CD4-positive, alpha-beta T cell treated with Interleukin-2 at 100 ng/mL for 4 hours (primary cell): ENCODE measurements around the gene CDC42.

ENCODE experiments used
- DNase-seq: peaks from one replicate; pipeline ENCODE4 v3.0.0-alpha.2; 2020; ENCODE audit warnings: low spot score

CDC42 gene

DNA sequence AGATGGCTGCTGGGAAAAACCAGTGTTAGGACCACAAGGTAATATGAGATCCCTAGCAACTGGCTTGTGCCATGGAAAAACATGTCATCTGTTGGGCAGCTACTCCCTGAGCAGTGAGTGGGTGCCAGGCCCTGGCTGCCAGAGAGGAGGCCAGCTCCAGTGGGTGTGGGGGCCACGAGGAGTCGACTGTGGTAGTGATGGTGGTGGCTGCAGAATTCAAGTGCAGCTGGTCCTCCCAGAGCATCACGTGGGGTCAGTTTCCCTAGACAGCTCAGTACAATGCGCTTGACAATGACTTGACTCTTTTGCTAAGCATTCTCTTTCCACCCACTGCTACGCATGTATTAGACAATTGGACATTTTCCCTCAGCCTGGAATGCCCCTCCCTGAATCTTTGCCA lies 14.5 kb upstream of the CDC42 start:
- no peak for DNase-seq

DNA sequence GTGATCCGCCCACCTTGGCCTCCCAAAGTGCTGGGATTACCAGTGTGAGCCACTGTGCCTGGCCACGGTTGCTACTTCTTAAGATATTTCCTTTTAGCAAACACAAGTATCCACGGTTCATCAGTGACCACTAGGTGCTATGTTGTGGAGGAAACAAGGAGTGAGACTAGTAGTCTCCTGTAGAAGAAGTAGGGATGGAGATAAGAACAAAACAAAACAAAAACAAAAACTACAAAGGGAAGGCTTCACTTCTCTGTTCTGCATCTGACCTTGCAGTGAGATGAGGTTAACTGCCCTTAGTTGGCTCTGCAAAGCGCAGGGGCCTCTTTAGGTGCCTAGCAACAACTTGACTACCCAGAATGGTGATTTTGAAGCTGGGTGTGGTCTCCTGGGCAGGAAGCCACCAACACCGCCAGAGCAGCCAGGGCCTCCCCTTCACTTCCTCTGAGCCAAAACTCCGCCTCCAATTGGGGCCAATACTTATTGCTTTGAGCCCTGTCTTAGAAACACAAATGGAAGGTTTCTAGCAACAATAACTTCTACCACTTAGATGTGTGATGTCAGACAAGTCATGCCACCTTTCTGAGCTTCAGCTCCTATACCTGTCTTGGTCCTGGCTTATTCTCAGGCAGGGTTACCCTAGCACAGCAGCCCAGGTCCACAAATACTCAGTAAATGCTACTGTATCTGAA lies 12.8 kb upstream of the CDC42 start:
- peak; percentile 97 for DNase-seq

DNA sequence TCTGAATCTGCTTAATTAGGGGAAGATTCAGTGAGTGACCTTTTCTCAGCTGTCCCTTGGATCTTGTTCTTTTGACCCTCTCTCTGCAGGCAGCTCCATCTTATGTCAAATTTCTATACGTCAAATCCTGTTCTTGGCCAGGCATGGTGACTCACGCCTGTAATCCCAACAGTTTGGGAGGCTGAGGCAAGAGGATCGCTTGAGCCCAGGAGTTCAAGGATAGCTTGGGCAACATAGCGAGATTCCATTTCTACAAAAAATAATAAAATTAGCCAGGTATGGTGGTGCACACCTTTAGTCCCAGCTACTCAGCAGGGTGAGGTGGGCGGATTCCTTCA lies 12.3 kb upstream of the CDC42 start:
- no peak for DNase-seq

DNA sequence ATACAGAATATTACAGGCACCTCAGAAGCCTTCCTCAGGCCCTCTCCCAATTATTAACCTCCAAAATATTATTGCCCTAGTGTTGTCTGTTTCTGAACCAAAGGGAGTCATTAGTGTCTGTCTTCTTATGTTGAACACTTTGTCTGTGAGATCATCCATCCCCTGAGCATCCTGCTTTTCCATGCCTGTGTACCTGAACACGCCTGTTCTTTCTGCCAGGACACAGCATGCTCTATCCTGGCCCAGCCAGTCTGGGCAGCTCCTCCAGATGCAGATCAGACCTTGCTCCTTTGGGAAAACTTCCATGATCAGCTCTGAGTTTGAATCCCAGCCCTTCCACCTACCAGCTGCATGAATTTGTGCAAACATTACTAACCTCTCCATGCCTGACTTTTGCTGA lies 11.0 kb upstream of the CDC42 start:
- DNase-seq: no peak

DNA sequence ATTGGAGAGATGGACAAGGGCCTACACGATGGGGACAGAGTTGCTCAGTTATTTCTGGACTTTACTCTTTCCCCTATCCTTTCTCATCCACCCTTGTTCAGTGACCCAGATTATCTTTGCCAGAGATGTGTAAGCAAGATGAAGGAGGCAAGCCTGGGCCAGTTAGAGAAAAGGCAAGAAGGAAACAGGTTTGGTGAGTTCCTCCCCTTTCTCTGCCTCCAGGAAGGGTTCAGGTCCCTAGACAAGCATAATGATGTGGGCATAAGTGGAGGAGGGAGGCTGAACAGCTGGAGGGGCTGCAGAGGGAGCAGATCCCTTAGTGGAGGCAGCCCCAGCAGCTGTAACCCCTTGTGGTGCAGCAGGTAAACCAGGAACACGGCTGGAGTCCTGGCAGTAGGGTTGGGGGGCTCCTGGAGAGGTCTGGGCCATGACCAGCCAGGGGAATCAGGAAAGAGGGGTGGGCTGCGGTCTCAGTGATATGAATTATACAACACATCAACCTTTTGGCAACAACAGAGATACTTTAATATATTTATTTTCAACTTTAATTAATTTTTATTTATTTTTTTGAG lies 9.2 kb upstream of the CDC42 start:
- DNase-seq: no peak

DNA sequence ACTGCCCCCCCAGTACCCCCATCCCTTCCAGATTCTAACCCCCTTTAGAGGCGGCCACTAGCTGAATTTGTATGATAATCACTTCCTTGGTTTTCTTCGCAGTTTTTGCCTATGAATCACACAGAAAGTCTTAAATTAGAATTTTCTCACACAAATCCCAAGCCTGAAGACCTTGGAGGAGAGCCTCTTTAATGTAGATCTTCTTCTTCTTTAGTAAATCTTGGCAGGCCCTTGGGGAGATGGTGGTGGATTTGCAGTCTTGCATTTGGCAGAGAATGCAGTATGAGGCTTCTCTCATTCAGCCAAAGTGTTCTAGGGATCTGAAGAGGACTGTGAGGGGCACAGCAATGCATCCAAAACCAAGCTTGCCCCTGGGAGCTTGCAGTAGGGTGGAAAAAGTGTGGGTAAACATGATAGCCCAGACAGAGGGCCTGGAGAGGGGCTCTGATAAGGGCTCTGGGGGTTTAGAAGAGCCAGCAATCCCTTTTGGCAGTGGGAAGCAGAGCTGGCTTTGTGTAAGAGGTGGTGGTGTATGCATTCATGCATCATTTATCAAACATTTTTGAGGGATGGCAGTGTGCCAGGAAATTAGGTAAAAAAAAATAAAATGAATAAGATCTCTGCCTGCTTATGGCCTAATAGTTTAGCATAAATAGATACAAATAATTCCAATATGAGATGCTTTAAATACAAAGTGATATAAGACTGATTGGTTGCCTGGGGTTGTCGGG lies 7.7 kb upstream of the CDC42 start:
- DNase-seq: peak; percentile 37

DNA sequence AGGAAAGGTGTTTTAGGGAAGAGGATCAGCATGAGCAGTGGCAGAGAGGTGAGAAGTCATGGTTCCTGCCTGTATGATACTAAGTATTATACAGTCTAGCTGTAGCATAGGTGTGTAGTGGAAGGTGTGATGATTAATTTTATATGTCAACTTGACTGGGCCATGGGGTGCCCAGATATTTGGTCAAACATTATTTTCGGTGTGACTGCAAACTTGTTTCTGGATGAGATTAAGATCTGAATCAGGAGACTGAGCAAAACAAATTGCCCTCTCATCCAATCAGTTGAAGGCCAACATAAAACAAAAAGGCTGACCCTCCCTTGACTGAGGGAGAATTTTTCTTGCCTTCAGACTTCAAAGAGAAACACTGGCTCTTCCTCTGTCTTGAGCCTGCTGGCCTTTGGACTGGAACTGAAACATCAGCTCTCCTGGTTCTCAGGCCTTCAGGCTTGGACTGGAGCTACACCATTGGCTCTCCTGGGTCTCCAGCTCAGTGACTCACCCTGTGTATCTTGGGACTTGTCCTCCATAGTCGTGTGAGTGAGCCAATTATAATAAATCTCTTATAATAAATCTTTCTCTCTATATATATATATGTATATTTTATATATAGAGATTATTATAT lies 6.8 kb upstream of the CDC42 start:
- DNase-seq: no peak

DNA sequence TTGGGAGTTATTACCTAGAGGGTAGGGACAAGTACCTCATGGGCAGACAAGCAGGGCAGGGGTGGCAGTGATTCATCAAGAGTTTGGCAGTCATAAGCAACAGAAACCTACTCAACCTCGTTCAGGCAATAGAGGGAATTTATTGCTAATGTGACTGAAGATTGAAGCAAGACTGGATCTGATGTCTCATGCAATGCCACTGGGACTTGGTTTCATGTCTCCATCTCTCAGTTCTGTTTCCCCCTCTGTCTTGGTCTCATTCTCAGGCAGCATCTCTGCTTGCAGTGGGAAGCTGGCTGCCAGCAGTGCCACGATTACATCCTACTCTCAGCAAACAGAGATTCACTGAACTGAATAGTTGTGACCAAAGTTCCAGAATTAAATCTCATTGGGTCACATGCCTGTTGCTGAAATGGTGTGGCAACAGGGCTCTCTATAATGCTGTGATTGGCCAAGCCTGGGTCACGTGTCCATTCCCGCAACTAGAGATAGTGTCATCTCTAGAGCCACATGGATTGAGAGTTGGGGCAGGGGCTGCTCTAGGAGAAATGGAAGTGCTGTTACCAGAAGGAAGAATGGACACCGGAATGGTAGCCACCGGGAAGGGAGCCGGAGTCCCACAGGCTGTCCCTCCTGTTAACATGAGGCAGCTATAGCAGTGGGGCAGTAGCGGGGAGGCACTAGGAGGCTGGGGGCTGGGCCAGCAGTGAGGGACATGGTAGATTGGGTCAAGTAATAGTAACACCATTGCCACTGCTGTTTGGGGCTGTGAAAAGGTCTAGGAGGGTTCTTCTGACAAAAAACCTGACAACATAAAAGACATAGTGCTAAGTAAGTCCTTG lies 3.9 kb upstream of the CDC42 start:
- DNase-seq: no peak

DNA sequence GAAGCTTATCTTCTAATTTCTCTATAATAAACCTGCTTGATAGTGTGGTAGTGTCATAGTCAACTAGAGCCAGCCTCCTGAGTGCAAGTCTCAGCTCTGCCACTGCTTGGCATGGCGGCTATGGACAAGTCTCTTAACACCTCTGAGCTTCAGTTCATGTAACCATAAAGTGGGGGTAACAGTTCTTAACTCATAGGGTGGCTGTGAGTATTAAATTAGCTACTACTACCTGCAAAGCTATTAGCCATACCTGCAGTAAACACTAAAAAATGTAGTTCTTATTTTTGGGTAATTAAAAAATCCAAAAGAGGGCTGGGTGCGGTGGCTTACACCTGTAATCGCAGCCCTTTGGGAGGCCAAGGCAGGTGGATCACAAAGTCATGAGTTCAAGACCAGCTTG lies 2.2 kb upstream of the CDC42 start:
- no peak for DNase-seq

DNA sequence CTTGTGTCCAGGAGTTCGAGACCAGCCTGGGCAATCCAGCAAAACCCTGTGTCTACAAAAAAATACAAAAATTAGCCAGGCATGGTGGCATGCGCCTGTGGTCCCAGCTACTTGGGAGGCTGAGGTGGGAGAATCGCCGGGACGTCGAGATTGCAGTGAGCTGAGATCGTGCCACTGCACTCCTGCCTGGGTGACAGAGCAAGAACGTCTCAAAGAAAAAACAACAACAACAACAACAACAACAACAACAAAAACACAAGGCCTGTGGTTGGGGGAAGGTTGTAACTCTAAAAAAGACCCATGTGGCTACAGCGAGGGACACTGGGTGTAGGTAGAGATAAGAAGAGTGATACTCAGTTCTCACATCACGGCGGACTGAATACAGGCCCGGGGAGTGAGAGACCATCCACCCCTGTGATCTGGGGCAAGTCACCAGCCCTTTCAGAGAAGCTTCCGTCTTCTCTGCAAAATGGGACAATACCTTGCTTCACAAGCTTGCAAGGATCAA lies 848 bp upstream of the CDC42 start:
- no peak for DNase-seq

DNA sequence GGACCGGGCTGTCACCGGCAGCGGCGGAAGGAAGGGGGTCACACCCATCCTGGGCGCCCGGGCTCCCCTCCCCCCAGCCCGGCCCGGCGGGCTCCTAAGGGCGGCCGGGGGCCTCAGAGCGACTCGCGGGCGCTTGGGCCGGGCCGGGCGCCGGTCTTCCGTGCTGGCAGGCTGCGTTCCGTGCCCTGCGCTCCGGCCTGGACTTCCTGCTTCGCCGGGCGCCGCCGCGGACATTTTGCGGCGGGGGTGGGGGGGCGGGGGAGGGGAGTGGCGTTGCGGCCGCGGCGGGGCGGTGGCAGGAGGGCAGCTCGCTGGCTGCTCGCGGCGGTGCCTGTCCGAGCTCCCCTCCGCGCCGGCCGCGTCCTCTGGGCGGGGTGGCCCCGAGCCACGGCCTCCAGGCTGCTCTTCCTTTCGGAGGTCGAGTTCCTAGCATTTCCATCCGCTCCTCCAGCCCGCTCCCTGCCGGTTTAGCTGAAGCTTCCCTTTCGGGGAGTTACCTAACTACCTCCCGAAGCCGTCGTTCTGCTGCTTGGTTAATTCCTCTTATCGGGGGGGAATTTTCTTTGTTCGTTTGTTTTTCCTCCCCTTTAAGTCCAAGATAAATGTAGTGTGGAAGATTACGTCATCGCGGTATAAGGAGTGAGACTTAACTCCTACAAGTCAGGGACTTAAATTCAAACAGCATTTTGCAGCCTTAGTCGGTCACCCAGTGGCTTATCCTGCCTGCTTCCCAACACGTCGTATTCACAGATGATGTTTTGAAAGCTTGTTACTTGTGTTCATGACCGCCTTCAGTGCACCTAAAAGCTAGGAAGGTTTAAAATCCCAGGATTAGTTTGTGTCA lies 730 bp downstream of the CDC42 start:
- peak; percentile 67 for DNase-seq

DNA sequence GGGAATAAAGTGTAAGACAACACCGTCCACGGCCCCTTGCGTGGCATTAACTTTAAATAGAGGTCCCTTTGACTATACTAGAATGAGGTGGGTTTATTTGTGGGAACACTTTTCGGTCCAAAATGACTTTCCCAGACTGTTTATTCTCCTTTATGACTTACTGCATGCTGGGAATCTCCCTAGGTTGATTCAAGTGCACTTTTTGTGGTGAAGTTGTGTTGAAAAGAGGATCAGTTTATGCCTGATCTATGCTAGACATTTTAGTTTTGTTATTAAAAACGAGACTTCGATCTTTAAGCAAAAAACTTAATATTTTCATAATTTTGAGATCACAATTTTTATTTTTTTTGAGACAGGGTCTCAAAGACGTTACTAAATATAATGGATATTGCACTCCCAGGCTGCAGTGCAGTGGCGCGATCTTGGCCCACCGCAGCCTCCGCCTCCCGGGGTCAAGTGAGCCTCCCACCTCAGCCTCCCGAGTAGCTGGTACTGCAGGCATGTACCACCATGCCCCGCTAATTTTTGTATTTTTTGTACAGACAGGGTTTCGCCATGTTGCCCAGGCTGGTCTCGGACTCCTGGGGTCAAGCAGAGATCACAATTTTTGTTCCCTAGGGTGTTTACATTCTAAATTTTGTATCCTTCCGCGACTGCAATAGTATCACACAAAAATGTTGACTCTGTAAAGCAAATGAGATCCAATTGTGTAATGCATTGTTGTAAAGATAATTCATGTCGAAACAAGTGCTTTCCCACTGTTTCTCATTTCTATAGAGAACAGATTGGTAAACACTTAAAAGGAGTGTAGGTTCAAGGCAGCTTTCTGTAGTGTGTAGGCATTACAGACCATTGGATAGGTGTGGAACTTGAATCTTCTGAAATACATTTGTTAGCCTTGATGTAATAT lies 1.6 kb downstream of the CDC42 start:
- peak; percentile 17 for DNase-seq

DNA sequence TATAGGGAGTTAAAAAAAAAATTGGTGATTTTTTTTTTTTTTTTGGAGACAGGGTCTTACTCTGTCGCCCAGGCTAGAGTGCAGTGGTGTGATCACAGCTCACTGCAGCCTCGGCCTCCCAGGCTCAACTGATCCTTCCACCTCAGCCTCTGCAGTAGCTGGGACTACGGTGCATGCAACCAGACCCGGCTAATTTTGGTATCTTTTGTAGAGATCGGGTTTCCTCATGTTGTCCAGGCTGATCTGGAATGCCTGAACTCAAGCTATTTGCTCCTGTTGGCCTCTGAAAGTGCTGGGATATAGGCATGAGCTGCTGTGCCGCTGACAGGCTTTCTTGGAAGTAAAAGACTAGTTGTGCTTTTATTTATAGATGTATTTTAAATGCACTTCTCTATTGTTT lies 3.0 kb downstream of the CDC42 start:
- no peak for DNase-seq

DNA sequence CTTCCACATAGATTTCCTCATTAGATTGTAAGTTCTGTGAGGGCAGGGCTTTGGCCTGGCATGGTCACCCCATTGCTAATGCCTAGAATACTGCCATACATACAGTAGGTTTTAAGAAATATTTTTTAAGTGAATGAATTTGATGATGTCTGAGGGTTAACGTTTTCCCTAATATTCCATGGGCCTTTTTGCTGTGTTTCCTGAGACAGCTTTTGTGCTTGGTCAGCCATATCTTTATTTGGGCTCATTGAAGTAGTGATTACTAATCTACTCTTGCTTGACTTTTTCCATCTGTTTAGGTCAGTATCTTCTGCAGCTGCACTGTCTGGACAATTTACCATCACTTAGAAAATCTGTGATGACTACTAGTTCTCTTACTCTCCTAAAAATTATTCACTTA lies 3.5 kb downstream of the CDC42 start:
- DNase-seq: no peak

DNA sequence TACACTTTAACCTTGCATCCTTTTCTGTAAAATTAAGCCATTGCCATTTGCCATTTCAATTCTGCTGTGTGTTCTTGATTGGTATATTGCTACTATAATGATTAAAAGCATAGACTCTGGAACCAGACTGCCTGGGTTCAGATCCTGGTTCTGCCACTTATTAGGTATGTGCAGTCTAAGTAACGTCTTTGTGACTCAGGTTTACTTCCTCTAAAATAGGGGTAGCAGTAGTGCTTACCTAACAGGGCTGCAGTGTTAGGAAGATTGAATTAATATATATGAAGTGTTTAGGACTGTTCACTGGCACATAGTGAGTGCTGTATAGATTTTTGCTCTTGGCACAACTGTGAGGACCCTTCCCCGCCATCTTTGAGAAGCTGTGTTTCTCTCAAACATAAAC lies 4.4 kb downstream of the CDC42 start:
- peak; percentile 23 for DNase-seq

DNA sequence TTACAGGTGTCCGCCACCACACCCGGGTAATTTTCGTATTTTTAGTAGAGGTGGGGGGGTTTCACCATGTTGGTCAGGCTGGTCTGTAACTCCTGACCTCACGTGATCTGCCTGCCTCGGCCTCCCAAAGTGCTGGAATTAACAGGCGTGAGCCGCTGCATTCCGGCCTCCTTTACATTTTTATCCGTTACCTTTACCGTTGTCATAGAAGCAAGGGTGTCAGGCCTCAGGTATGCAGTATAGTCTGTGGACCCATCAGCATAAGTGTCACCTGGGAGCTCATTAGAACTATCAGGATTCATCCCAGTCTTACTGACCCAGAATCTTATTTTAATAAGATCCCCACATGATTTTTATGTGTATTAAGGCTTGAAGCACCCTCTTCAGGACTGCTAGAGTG lies 5.4 kb downstream of the CDC42 start:
- no peak for DNase-seq

DNA sequence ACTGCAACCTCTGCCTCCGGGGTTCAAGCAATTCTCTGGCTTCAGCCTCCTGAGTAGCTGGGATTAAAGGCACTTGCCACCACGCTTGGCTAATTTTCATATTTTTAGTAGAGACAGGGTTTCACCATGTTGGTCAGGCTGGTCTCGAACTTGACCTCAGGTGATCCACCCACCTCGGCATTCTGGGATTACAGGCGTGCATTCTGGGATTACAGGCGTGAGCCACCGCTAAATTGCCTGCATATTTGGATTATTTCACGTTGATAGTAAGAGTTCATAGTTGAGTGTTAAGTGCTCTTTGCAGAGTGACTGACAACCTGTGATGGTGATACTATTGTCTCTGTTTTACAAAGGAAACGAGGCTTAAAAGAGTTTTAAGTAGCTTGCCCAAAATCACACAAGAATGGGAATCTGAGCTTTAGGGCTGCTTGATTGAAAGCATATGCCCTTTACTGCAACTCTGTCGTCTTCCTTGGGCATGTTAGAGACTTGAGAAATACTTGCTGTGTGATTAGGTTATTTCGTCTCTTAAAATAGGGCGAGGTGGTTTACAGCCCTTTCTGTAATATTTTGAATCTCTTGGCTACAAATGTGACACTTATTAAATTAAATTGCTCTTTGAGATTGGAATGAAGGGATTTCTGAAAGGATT lies 12.4 kb downstream of the CDC42 start:
- DNase-seq: no peak

DNA sequence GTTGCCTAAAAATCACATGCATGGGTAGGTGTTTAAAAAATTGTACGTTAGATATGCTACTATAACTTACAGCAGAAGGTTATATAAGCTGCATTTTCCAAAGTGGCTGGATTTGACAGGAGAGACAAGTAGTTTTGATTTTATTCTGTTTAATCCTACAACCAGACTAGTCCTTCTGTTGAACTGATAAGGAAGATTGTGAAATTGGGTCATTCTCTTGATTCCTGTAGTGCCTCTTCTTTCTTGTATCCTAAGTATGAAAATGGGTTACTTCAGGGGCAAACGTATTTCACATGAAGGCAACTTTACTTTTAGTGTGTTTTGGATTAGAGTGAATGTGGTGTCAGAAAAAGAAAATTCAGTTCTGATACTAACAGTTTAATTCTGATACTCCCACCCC lies 19.0 kb downstream of the CDC42 start:
- DNase-seq: no peak

DNA sequence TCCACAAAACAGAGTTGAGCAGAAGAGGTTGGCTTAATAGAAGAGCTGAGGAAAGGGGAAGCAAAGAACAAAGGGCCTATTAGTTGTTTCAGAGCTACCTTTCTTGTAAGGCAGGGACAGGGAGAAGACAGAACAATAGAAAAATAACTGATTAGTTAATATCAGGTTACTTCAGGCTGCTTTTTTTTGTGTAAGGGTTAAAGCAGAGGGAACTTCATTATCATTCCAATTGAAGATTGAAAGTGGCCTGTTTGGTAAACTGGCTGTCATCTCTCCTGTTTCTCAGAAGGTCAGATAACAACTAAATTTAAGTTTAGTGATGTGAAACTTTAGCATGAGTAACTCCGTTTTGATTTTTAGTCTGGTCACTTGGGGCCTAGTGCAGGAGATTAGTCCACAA lies 22.3 kb downstream of the CDC42 start:
- DNase-seq: no peak

DNA sequence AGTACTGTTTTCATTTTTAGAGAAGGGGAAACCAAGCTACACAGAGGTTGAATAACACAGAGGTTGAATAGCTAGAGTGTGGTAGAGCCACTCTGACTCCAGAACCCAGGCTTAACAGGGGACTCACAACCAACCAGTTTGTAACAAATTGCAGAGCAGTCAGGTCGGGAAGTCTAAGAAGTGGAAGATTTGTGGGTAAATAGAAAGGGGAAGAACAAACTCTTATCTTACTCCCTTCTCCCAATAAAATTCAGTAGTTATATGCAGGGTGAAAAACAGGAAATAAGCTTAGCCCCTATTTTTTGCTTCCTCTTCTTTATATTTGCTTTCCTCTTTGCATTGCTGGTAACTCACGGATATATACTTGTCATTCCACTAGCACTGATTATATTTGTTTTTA lies 23.2 kb downstream of the CDC42 start:
- DNase-seq: no peak
